Activated T-helper 2 cell treated with anti-CD3 and anti-CD28 coated beads, Interferon-gamma antibody, Interleukin-2, Interleukin-4, amounts not matched to agents 10 μg/mL and 5 μg/mL and 100 μg/mL, durations not matched to agents 14 hours and 24 hours and 36 hours (primary cell): ENCODE measurements around the gene ZNF512B. TPM values are rescaled to one million over a fixed set of nuclear protein-coding genes. Genes with fewer than 3 reads are reported as not detected.
"Not testable (repeated sequence)": the region's sequence is repeated elsewhere in the genome, so short reads cannot be mapped to it uniquely, and the experiment has no call there.

Experiments
- DNase-seq: peaks from one replicate; pipeline ENCODE4 v3.0.0; 2021; ENCODE audit warnings: low spot score
- H3K27ac Mint-ChIP-seq: one replicate; pipeline ENCODE4 v1.8.0; 2021; ENCODE audit warnings: mixed read lengths
- H3K27me3 Mint-ChIP-seq: one replicate; pipeline ENCODE4 v1.8.0; 2021; ENCODE audit warnings: low read depth, mixed read lengths
- H3K36me3 Mint-ChIP-seq: one replicate; pipeline ENCODE4 v1.8.0; 2021; ENCODE audit warnings: low read depth, mixed read lengths
- H3K4me1 Mint-ChIP-seq: one replicate; pipeline ENCODE4 v1.8.0; 2021; ENCODE audit warnings: low read depth, mixed read lengths
- H3K4me3 Mint-ChIP-seq: one replicate; pipeline ENCODE4 v1.8.0; 2021; ENCODE audit warnings: low read depth, mild to moderate bottlenecking, moderate library complexity, mixed read lengths
- H3K9me3 Mint-ChIP-seq: one replicate; pipeline ENCODE4 v1.8.0; 2021; ENCODE audit warnings: mixed read lengths
- intact Hi-C: fragments of 100-400 bp; cut with micrococcal nuclease; formaldehyde crosslinking; loops from one replicate; pipeline ENCODE4 v1.15.1; 2023
- total RNA-seq: library from RNA; stranded (reverse); gene quantifications from 2 replicates; pipeline ENCODE4 v1.2.3, GENCODE V29; 2022

The ZNF512B gene
- total RNA-seq, 1 donor from 2014 or later: 26.2 TPM

GRCh38 chr20:63973636-63974401 is 4.1 kb upstream of the ZNF512B start:
- Mint-ChIP-seq H3K4me3 (no peak overlapping the region), H3K27ac (no peak overlapping the region), H3K4me1 (peaks cover 36% of the 10 kb centered on the region), H3K9me3 (no peaks in the 10 kb centered on the region), H3K27me3 (no peaks in the 10 kb centered on the region), H3K36me3 (peaks cover 36% of the 10 kb centered on the region)
- peak; percentile 66 for DNase-seq
- intact Hi-C loops: loop anchor here (1.0 to 10.0 kb wide), 3 partner anchors 109 to 436 kb away; partner anchors contain the start of genes ABHD16B, ARFRP1, TPD52L2 and ZGPAT

GRCh38 chr20:63973160-63973479 is 3.4 kb upstream of the ZNF512B start:
- Mint-ChIP-seq H3K4me1 (peaks cover 35% of the 10 kb centered on the region), H3K9me3 (no peaks in the 10 kb centered on the region), H3K36me3 (peaks cover 43% of the 10 kb centered on the region), H3K27me3 (no peaks in the 10 kb centered on the region), H3K27ac (no peak overlapping the region), H3K4me3 (no peak overlapping the region)
- no peak for DNase-seq
- intact Hi-C loops: loop anchor here (10.0 kb wide), 2 partner anchors 108 to 268 kb away; partner anchors contain the start of genes ABHD16B, ARFRP1, TPD52L2 and ZGPAT

DNA sequence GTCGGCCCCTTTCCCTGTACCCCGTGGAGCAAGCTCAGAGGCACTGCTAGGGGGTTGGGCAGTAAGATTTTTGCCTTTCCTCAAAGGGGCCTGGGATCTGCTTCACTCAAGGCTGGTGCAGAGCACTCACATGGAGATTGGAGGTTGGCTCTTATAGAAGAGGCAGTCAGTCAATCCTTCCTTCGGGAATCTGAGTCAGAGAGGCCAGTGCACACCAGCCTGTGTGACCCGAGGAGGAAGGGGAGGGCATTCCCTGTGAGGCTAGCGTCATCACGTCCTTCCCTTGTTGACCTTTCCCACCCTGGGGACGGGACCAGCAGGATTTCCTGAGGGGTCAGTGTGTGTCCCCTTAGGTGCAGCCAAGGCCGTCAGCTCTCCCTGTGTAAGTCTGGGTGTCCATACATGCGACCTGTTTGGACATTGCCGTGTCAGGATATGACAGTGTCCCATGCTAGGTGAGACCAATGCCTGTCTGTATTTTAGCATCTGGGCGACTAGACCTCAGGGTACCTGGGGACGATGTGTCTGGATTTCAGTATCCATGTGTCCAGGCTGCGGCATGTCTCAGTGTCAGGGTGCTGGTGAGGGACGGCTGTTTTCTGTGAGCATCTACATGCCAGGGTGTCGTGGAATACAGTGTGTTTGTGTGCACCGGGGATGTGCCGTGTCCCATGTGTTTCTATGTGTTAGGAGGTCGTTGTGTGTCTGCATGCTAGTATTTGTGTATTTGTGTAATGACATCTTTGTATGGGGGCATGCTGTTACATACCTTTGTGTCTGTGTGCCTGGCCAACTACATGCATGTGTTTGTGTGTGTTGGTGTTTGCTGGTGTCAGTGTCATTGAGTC is 2.8 kb upstream of the ZNF512B start:
- no peaks in the 10 kb centered on the region for H3K27me3 Mint-ChIP-seq
- no peak overlapping the region for H3K4me3 Mint-ChIP-seq
- H3K27ac Mint-ChIP-seq: no peak overlapping the region
- intact Hi-C loops: loop anchor here (10.0 kb wide), 2 partner anchors 108 to 268 kb away; partner anchors contain the start of genes ABHD16B, ARFRP1, TPD52L2 and ZGPAT
- peaks cover 29% of the 10 kb centered on the region for H3K4me1 Mint-ChIP-seq
- H3K9me3 Mint-ChIP-seq: no peaks in the 10 kb centered on the region
- H3K36me3 Mint-ChIP-seq: peaks cover 44% of the 10 kb centered on the region
- DNase-seq: no peak

DNA sequence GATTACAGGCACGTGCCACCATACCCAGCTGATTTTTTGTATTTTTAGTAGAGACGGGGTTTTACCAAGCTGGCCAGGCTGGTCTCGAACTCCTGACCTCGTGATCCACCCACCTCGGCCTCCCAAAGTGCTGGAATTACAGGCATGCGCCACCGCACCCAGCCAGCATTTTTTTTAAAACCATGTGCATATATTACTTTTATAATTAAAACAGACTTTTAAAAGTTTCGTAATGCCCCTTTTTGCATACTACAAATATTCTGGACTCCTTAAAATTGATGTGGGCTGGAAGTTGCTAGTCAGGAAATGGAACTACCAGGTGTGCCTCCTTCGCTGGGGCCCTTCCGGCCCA is 2.2 kb upstream of the ZNF512B start:
- H3K4me1 Mint-ChIP-seq: peaks cover 23% of the 10 kb centered on the region
- H3K27ac Mint-ChIP-seq, H3K27me3 Mint-ChIP-seq, H3K4me3 Mint-ChIP-seq, H3K9me3 Mint-ChIP-seq, DNase-seq: not testable (repeated sequence)
- peaks cover 43% of the 10 kb centered on the region for H3K36me3 Mint-ChIP-seq
- intact Hi-C loops: loop anchor here (10.0 kb wide), 2 partner anchors 107 to 267 kb away; partner anchors contain the start of genes ABHD16B, ARFRP1, TPD52L2 and ZGPAT

DNA sequence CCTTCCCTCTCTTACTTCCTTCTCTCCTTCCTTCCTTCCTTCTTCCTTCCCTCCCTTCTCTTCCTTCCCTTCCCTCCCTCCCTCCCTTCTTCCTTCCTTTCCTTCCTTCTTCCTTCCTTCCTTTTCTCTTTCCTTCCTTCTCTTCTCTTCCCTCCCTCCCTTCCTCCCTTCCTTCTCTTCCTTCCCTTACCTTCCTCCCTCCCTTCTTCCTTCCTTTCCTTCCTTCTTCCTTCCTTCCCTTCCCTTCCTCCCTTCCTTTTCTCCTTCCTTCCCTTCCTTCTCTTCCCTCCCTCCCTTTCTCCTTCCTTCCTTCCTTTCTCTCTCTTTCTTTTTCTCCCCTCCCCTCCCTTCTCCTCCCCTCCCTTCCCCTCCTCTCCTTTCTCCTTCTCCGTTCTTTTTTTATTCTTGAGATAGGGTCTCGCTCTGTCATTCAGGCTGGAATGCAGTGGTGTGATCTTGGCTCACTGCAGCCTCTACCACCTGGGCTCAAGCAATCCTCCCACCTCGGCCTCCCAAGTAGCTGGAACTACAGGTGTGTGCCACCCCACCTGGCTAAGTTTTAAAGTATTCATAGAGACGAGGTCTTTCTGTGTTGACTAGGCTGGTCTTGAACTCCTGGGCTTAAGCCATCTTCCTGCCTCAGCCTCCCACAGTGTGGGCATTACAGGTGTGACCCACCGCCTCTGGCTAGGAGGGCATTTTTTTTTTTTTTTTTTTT is 1.1 kb upstream of the ZNF512B start:
- Mint-ChIP-seq H3K4me3 (peak overlapping the region; percentile 77), H3K27me3 (no peaks in the 10 kb centered on the region), H3K27ac (peak overlapping the region; percentile 38), H3K4me1 (peaks cover 15% of the 10 kb centered on the region), H3K36me3 (peaks cover 43% of the 10 kb centered on the region), H3K9me3 (no peaks in the 10 kb centered on the region)
- intact Hi-C loops: loop anchor here (10.0 kb wide), 2 partner anchors 106 to 266 kb away; partner anchors contain the start of genes ABHD16B, ARFRP1, TPD52L2 and ZGPAT
- no peak for DNase-seq

DNA sequence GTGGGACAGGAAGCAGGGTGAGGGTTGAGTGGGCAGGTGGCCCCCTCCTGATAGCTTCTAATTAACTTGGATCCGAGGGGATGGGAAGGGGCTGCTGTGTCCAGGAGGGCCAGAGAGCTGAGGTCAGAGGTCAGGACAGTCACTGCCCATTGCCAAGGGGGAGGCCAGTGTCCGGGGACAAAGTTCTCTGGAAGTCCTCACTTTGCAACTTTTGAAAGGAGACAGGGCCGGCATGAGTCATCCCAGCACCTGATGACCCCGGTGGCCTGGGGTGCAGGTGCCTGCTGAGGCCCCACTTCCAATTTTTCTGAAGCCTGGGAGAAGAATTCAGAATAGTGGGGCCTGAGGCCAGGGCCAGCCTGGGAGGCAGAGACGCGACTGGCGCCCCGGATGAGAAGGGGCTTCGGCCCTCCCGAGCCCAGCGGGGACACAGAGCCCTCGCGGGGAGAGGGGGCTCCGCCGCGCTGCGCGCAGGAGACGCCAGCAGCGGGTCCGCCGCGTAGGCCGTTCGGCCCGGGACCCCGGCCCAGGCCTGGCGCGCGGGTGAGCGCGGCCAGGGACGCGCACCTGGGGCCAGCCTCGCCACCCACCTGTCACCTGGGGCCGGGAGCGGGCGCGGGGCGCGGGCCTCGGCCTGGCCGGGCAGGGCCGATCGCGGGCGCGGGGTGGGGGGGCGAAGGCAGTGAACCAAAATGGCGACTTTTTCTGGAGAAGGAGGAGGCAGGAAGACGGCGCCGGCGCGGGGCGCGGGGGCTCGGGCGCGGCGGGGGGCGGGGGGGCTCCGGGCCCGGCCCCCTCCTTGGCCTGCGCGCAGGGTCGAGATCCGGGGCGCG is 586 bp downstream of the ZNF512B start:
- Mint-ChIP-seq H3K27ac (peak overlapping the region; percentile 83), H3K36me3 (peaks cover 37% of the 10 kb centered on the region), H3K27me3 (no peaks in the 10 kb centered on the region), H3K9me3 (no peaks in the 10 kb centered on the region), H3K4me1 (peaks cover 12% of the 10 kb centered on the region), H3K4me3 (peak overlapping the region; percentile 86)
- intact Hi-C loops: no loop called here
- DNase-seq: no peak

GRCh38 chr20:63968136-63968927 is 1.4 kb downstream of the ZNF512B start:
- peak overlapping the region; percentile 86 for H3K4me3 Mint-ChIP-seq
- peak overlapping the region; percentile 83 for H3K27ac Mint-ChIP-seq
- H3K4me1 Mint-ChIP-seq: peaks cover 8% of the 10 kb centered on the region
- intact Hi-C loops: no loop called here
- H3K9me3 Mint-ChIP-seq: no peaks in the 10 kb centered on the region
- H3K36me3 Mint-ChIP-seq: peaks cover 37% of the 10 kb centered on the region
- H3K27me3 Mint-ChIP-seq: no peaks in the 10 kb centered on the region
- no peak for DNase-seq

GRCh38 chr20:63967330-63968135 is 2.2 kb downstream of the ZNF512B start:
- Mint-ChIP-seq H3K4me1 (peaks cover 5% of the 10 kb centered on the region), H3K9me3 (no peaks in the 10 kb centered on the region), H3K4me3 (peak overlapping the region; percentile 39), H3K27me3 (no peaks in the 10 kb centered on the region), H3K36me3 (peaks cover 36% of the 10 kb centered on the region), H3K27ac (no peak overlapping the region)
- intact Hi-C loops: no loop called here
- no peak for DNase-seq

GRCh38 chr20:63966944-63967322 is 2.8 kb downstream of the ZNF512B start:
- intact Hi-C loops: no loop called here
- Mint-ChIP-seq H3K36me3 (peaks cover 40% of the 10 kb centered on the region), H3K27ac (no peak overlapping the region), H3K9me3 (no peaks in the 10 kb centered on the region), H3K4me3 (no peak overlapping the region), H3K27me3 (no peaks in the 10 kb centered on the region), H3K4me1 (peaks cover 5% of the 10 kb centered on the region)
- no peak for DNase-seq

DNA sequence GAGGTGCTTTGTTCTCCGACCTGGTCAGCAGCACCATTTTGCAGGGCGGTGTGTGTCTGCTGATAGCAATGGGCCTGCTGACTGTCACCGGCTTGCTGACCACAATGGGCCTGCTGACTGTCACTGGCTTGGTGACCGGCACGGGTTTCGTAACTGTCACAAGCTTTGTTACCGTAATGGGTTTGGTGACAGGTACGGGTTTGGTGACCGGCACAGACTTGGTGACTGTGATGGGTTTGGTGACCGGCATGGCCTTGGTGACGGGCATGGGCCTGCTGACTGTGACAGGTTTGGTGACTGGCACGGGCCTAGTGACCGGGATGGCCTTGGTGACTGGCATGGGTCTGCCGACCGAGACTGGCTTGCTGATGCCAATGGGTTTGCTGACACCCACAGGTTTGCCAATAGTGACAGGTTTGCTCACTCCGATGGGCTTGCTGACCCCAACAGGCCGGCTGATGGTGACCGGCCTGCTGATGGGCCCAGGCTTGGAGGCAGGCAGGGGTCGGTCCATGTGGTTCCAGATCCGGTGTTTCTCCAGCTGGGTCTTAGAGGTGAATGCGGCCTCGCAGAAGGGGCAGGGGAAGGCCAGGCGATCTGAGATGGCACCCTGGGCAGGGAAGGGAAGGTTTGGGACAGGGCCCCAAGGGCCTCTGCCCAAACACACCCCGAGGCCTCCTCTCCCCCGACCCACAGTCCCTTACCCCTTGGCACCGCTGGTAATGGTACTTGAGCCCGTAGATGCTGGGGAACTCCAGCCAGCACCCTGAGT is 3.4 kb downstream of the ZNF512B start:
- H3K27ac Mint-ChIP-seq: no peak overlapping the region
- intact Hi-C loops: no loop called here
- no peak overlapping the region for H3K4me3 Mint-ChIP-seq
- no peak for DNase-seq
- peaks cover 46% of the 10 kb centered on the region for H3K36me3 Mint-ChIP-seq
- peaks cover 5% of the 10 kb centered on the region for H3K4me1 Mint-ChIP-seq
- H3K9me3 Mint-ChIP-seq: no peaks in the 10 kb centered on the region
- H3K27me3 Mint-ChIP-seq: no peaks in the 10 kb centered on the region
